ENCODE data around the gene IFNLR1.

The IFNLR1 gene

GRCh38 chr1:24142546-24143534 is 44.2 kb downstream of the IFNLR1 start, which contains the start of gene IL22RA1:
TSS of gene IL22RA1 (minus strand) at chr1:24143140. CDS start at chr1:24143082, 58 bp downstream.
- TF ChIP-seq USF1 (IDR thresholded peaks at IDR 0.05) (no peak), REST (IDR thresholded peaks at IDR 0.05; ENCODE audit: low read depth) (no peak), CEBPB (IDR thresholded peaks at IDR 0.05) (no peak), TEAD4 (IDR thresholded peaks at IDR 0.05) (0 out of 2 replicates have a peak, but pooled peaks have one; percentile 11), YY1 (IDR thresholded peaks at IDR 0.05; ENCODE audit: low read depth) (no peak), RAD21 (IDR thresholded peaks at IDR 0.05; ENCODE audit: low read depth) (no peak), NFIC (IDR thresholded peaks at IDR 0.05) (no peak)

- TF ChIP-seq REST (IDR thresholded peaks at IDR 0.05; ENCODE audit: low read depth), result no peak
These were observed 45.6 kb downstream of the IFNLR1 start for GRCh38 chr1:24141311-24141997.

GRCh38 chr1:24140741-24141181 is 46.3 kb downstream of the IFNLR1 start:
- TF ChIP-seq TEAD4 (IDR thresholded peaks at IDR 0.05), result no peak
- TF ChIP-seq USF1 (IDR thresholded peaks at IDR 0.05), result no peak
- no peak for TF ChIP-seq EGR1 (IDR thresholded peaks at IDR 0.05)
- no peak for TF ChIP-seq MAX (IDR thresholded peaks at IDR 0.05)
- TF ChIP-seq TAF1 (IDR thresholded peaks at IDR 0.05; ENCODE audit: low read depth), result no peak
- TF ChIP-seq CREB1 (IDR thresholded peaks at IDR 0.05; ENCODE audit: low read depth), result no peak
- no peak for TF ChIP-seq NFIC (IDR thresholded peaks at IDR 0.05)
- no peak for TF ChIP-seq ZBTB7A (IDR thresholded peaks at IDR 0.05; ENCODE audit: low read depth)
- no peak for TF ChIP-seq YY1 (IDR thresholded peaks at IDR 0.05; ENCODE audit: low read depth)

- no peak for TF ChIP-seq USF1 (IDR thresholded peaks at IDR 0.05)
- TF ChIP-seq TEAD4 (IDR thresholded peaks at IDR 0.05), result no peak
- TF ChIP-seq FOXM1 (IDR thresholded peaks at IDR 0.05; ENCODE audit: borderline replicate concordance, low read depth), result no peak
- no peak for TF ChIP-seq TCF12 (IDR thresholded peaks at IDR 0.05; ENCODE audit: low read depth)
- TF ChIP-seq EGR1 (IDR thresholded peaks at IDR 0.05), result no peak
- no peak for TF ChIP-seq CEBPB (IDR thresholded peaks at IDR 0.05)
- no peak for TF ChIP-seq NFIC (IDR thresholded peaks at IDR 0.05)
- TF ChIP-seq MAX (IDR thresholded peaks at IDR 0.05), result no peak
- TF ChIP-seq CREB1 (IDR thresholded peaks at IDR 0.05; ENCODE audit: low read depth), result no peak
- TF ChIP-seq YY1 (IDR thresholded peaks at IDR 0.05; ENCODE audit: low read depth), result no peak
- TF ChIP-seq EP300 (IDR thresholded peaks at IDR 0.05; ENCODE audit: borderline replicate concordance), result no peak
- no peak for TF ChIP-seq REST (IDR thresholded peaks at IDR 0.05; ENCODE audit: low read depth)
- TF ChIP-seq RAD21 (IDR thresholded peaks at IDR 0.05; ENCODE audit: low read depth), result no peak
- no peak for TF ChIP-seq ZBTB7A (IDR thresholded peaks at IDR 0.05; ENCODE audit: low read depth)
- no peak for TF ChIP-seq TAF1 (IDR thresholded peaks at IDR 0.05; ENCODE audit: low read depth)
These were observed 47.2 kb downstream of the IFNLR1 start for GRCh38 chr1:24139841-24140425.
